ENCODE results near the gene SNRPA1.

Gene SNRPA1

GRCh38 chr15:101313041-101313761 lies 18.2 kb upstream of the SNRPA1 start:
- TF ChIP-seq ZNF274 (IDR thresholded peaks at IDR 0.05; ENCODE audit: low read depth, low read length) = no peak

DNA sequence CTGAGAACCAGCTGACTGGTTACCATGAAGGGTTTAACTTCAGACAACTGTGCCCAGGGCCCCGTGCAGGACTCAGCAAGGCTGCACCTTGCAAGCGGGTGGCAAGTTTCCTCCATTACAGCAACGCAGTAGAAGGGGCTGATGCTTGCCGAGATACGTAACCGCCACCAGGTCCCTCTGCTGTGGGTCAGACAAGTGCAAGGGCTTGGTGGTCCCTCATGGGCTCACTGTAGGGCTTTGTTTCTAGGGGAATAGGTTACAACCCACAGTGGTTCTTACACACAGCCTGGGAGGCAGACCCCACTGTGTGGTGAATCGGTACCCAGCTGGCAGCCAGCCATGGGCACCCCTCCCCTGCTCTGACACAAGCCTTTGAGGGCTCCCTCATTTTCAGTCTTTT lies 15.5 kb upstream of the SNRPA1 start:
- no peak overlapping the region for H3K4me3 ChIP-seq (ENCODE audit: low read length)
- no peak for TF ChIP-seq ZNF274 (IDR thresholded peaks at IDR 0.05; ENCODE audit: low read depth, low read length)

More at GRCh38 chr15:101313041-101313761, 18.2 kb upstream of the SNRPA1 start:
- no peak overlapping the region for H3K4me3 ChIP-seq (ENCODE audit: low read length)

- no peak for TF ChIP-seq ZNF274 (IDR thresholded peaks at IDR 0.05; ENCODE audit: low read depth, low read length)
- no peak overlapping the region for H3K4me3 ChIP-seq (ENCODE audit: low read length)
These were observed 15.1 kb upstream of the SNRPA1 start for GRCh38 chr15:101310161-101310480.

DNA sequence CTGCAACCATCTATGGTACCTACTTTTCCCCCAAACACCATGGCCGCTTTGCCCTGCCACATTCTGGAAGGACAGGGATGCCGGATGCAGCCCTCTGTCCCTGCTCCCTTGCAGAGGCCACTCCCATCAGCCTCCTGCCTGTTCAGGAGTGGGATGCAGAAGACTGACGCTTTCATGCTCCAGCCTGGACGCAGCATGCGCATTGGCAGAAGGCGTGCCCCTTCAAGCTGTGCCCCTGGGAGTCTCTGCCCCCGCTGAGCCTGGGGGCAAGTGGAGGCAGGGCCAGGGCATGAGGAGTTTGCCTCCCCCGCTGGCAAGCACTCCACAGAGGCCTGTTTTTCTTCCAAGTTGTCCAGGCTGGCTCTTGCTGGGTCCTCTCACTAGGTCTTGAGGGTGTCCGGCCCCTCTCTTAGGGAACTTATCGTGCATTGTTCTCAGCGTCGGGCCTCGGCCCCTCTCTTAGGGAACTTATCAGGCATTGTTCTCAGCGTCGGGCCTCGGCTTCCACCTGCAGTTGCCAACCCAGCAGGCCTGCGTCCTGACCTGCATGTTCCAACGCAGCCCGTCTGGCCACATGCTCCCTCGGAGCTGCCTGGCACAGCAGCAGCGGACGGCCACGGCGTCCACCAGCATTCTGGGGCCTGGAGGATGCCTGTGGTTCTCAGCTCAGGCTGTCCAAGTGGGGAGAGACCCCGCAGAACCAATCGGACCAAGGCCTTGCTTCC lies 14.6 kb upstream of the SNRPA1 start:
- no peak for TF ChIP-seq ZNF274 (IDR thresholded peaks at IDR 0.05; ENCODE audit: low read depth, low read length)

DNA sequence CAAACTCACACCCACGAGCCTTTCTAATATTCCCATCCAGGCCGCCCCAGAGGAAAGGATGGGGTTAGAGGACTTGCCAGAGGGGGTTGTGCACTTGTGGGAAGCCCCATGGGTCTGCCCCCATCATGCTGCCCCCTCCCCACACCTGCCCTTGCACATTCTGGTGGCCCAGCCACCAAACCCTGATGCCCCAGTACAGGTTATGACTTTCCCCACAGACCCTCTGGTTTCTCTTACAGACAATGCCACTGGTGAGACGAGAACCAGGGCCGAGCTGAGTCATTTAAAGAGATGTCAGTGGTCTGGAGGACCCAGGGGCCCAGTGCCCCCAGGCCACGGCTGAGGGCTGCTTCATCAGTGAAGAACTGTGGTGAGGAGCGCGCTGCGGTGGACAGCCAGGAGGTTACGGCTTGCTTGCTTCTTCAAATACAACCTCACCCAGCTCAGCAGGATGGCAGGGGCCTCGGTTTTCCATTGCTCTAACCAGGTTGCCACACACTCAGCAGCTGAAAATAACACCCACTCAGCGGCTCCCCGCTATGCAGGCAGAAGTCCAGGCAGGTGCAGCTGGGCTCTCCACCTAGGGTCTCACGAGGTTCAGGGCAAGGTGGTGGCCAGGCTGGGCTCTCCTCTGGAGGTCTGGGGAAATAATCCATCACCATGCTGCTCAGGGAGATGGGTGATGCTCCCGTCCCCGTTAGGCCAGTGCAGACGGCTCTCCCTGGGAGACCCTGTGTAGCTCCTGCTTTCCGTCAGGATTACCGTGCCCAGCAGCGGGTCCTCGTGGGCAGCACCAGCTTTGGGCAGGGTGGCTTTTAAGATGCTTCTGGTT lies 13.8 kb upstream of the SNRPA1 start:
- no peak overlapping the region for H3K4me3 ChIP-seq (ENCODE audit: low read length)
- TF ChIP-seq ZNF274 (IDR thresholded peaks at IDR 0.05; ENCODE audit: low read depth, low read length) = no peak

More for the DNA sequence above, 14.6 kb upstream of the SNRPA1 start:
- H3K4me3 ChIP-seq (ENCODE audit: low read length) = no peak overlapping the region

DNA sequence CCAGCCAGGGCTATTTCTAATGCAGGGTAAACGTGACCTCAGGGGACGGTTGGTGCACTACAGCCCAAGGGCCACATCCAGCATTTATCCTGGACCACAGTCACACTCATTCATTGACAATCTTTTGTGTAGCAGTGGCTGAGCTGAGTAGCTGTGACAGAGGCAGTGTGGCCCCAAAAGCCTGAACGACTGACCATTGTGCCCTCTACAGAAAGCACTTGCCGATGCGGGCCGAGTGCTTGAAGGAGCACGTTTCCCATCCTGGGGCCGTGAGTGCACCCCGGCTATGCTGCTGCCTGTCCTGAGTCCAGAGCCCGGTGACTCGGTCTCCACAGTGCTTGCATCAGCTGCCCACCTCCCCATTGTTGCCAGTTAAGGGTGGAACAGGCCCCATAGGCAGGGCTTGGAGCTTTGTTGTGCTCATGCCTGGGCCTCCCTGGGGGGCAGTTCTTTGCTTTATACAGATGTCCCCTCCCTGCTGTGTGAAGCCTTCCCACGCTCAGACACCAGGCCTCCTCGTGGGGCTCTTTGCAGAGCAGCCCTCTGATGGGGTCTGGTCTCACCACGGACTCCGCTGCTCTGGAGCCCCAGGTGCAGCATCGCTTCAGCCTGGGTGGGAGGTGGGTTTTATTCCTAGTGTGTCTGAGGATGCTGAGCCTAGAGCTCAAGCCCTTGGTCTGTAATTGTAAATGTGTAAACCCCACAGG lies 13.0 kb upstream of the SNRPA1 start:
- H3K4me3 ChIP-seq (ENCODE audit: low read length) = no peak overlapping the region
- no peak for TF ChIP-seq ZNF274 (IDR thresholded peaks at IDR 0.05; ENCODE audit: low read depth, low read length)

DNA sequence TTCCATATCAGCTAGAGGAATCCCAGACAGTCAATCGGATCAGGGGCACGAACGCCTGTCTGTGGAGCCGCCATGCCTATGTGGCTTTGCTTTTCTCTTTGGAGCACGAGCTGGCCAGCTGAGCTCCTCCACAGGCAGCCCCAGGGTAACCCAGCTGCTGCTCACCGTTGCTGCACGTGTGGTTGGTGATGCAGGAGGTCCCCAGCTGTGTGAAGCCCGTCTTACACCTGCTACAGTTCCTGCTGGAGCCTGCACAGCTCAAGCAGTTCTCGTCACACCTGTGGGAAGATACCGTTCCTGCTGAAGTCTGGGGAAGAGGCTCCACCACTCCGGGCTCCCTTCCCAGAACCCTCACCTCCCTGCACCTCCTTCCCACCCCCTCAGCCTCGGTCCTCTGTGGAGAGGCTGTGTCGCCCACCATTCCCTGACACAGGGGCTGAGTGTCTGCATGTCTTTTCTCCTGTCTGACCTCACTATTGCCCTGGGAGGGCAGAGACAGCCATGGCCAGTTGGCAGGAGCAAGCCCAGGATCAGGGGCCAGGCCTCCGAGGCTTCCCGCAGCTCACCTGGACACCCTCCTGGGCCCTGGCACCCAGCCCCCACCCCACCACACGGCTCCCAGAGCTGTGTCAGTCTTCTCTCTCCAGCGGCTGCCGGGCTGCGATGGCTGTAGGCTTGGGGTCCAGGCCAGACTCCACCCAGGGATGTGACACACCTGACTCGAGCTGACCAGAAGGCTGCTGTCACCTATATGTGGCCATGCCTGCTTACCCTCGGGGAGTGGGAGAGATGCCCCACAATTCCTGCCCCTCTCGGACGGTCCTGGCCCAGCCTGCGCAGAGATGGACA lies 12.2 kb upstream of the SNRPA1 start:
- no peak overlapping the region for H3K4me3 ChIP-seq (ENCODE audit: low read length)
- TF ChIP-seq ZNF274 (IDR thresholded peaks at IDR 0.05; ENCODE audit: low read depth, low read length) = no peak

- no peak for TF ChIP-seq ZNF274 (IDR thresholded peaks at IDR 0.05; ENCODE audit: low read depth, low read length)
- no peak overlapping the region for H3K4me3 ChIP-seq (ENCODE audit: low read length)
These were observed 11.4 kb upstream of the SNRPA1 start for GRCh38 chr15:101306341-101307047.

DNA sequence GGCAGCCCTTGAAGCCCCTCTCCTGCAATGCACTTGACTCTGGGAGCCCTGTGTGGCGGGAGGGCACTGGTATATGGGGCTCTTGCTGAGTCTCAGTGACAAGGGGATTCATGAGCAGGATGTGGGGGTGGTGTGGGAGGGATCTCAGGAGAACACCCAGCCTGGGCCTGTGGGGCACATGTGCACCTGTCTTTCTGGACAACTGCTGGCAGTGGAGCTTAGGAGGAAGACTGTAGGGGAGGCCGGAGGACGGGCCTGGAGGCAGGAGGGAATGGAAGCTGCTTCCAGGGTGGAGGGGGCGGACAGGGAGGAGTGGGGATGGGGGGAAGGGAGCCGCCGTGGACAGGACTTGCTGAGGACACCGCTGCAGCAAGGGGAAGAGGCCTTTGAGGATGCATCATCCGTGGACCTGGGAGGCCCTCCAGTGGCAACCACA lies 10.8 kb upstream of the SNRPA1 start:
- no peak overlapping the region for H3K4me3 ChIP-seq (ENCODE audit: low read length)
- no peak for TF ChIP-seq ZNF274 (IDR thresholded peaks at IDR 0.05; ENCODE audit: low read depth, low read length)

GRCh38 chr15:101303408-101303807 lies 8.4 kb upstream of the SNRPA1 start:
- no peak overlapping the region for H3K4me3 ChIP-seq (ENCODE audit: low read length)
- TF ChIP-seq ZNF274 (IDR thresholded peaks at IDR 0.05; ENCODE audit: low read depth, low read length) = no peak

GRCh38 chr15:101296418-101297405 lies 1.7 kb upstream of the SNRPA1 start:
- H3K4me3 ChIP-seq (ENCODE audit: low read length) = no peak overlapping the region; the same call in 1 of the 2 replicates
- no peak for TF ChIP-seq ZNF274 (IDR thresholded peaks at IDR 0.05; ENCODE audit: low read depth, low read length)

Data from GM08714 (cell line).